HepG2 (cell line): Measurements from ENCODE around the gene JAKMIP3.

Experiments
- CREM ChIP-seq, 2 experiments: sonication (generic) in 1 of 2; formaldehyde crosslinking in 1 of 2; IDR thresholded peaks; 2 replicates each; pipeline versions ENCODE4 v1.4.0 to v1.6.1; 2016 to 2020; ENCODE audit warnings: antibody characterized with exemption in 1 of 2, mild to moderate bottlenecking in 1 of 2, missing genetic modification reagents in 1 of 2
- ESRRA ChIP-seq: sonication (generic); formaldehyde crosslinking; IDR thresholded peaks from 2 replicates; pipeline ENCODE4 v1.5.1; 2020; ENCODE audit warnings: mild to moderate bottlenecking, low read depth, missing genetic modification reagents
- EZH2 ChIP-seq: conservative IDR thresholded peaks from 2 replicates; pipeline ENCODE4 v1.6.1; 2012; ENCODE audit warnings: mild to moderate bottlenecking, low read depth, low read length, moderate library complexity
- FOXA1 ChIP-seq, 2 experiments: fragments of 450-650 bp in 1 of 2; sonication (generic) in 1 of 2; formaldehyde crosslinking in 1 of 2; IDR thresholded peaks; 2 replicates each; pipeline versions ENCODE4 v1.4.0 to v1.6.1; 2016 to 2020; ENCODE audit warnings: missing genetic modification reagents in 1 of 2
- FOXM1 ChIP-seq: sonication (generic); formaldehyde crosslinking; IDR thresholded peaks from 2 replicates; pipeline ENCODE4 v1.5.0; 2020; ENCODE audit warnings: missing genetic modification reagents
- GABPA ChIP-seq, 2 experiments: IDR thresholded peaks; 2 replicates each; pipeline ENCODE4 v1.6.1; 2011 to 2016; ENCODE audit warnings: low read depth in 2 of 2, low read length in 1 of 2, missing biosample characterization in 1 of 2, missing genetic modification characterization in 1 of 2
- KDM1A ChIP-seq: IDR thresholded peaks from 2 replicates; pipeline ENCODE4 v1.6.1; 2016; ENCODE audit warnings: missing compliant biosample characterization
- TCF7L2 ChIP-seq: IDR thresholded peaks from 2 replicates; pipeline ENCODE4 v1.6.1; 2011; ENCODE audit warnings: mild to moderate bottlenecking, low read depth, low read length, moderate library complexity
- ZNF224 ChIP-seq: sonication (generic); formaldehyde crosslinking; IDR thresholded peaks from 2 replicates; pipeline ENCODE4 v1.5.0; 2020; ENCODE audit warnings: mild to moderate bottlenecking, missing genetic modification reagents
- ZNF530 ChIP-seq: sonication (generic); formaldehyde crosslinking; IDR thresholded peaks from 2 replicates; pipeline ENCODE4 v1.5.0; 2020; ENCODE audit warnings: low read depth, mild to moderate bottlenecking, missing genetic modification reagents
- ZNF678 ChIP-seq: sonication (generic); formaldehyde crosslinking; IDR thresholded peaks from 2 replicates; pipeline ENCODE4 v1.4.0; 2020; ENCODE audit warnings: mild to moderate bottlenecking, missing genetic modification reagents
- TF ChIP-seq, protein P1 (sequence below), 2 experiments: sonication (generic) in 1 of 2; formaldehyde crosslinking in 1 of 2; IDR thresholded peaks; 2 replicates each; pipeline versions ENCODE4 v1.5.1 to v1.6.1; 2011 to 2020; ENCODE audit warnings: borderline replicate concordance in 1 of 2, low read depth in 1 of 2, low read length in 1 of 2, mild to moderate bottlenecking in 1 of 2, missing genetic modification reagents in 1 of 2, moderate library complexity in 1 of 2

DNA sequence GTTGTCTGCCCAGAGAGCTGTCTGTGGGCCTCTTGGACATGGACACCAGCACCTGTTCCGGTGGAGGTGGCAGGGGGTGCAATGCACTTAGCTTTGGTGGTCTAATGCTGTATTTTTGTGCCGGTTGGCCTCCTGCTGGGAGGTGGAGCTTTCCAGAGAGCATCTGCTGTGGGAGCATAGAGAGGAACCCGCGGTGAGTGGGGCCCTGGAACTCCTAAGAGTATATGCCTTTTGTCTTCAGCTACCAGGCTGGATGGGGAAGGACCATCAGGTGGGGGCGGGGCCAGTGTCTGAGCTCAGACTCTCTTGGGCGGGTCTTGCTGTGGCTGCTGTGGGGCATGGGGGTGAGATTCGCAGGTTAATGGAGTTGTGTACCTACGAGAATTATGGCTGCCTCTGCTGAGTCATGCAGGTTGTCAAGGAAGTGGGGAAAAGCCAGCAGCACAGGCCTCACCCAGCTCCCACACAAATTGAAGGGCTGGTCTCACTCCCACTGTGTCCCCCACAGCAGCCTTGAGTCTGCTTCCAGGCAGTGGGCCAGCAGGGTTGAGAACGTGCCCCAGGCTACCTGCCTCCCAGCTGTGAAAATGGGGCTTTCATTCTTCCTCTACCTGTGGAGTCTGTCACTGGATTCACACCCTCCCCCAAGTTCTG is 29.0 kb downstream of the JAKMIP3 start:
- no peak for TF ChIP-seq FOXM1 (CRISPR knock-in tag)
- TF ChIP-seq EZH2: no peak
- TF ChIP-seq FOXA1 (IDR thresholded peaks at IDR 0.05): no peak
- no peak for TF ChIP-seq FOXA1 (CRISPR knock-in tag; IDR thresholded peaks at IDR 0.05)
- TF ChIP-seq ZNF224: no peak
- TF ChIP-seq TCF7L2: no peak
- TF ChIP-seq ZNF530 (CRISPR knock-in tag): no peak
- TF ChIP-seq GABPA (IDR thresholded peaks at IDR 0.05; ENCODE audit: low read depth, low read length): no peak
- no peak for TF ChIP-seq GABPA (CRISPR knock-in tag; IDR thresholded peaks at IDR 0.05; ENCODE audit: low read depth)
- TF ChIP-seq ZNF678 (CRISPR knock-in tag): no peak
- no peak for TF ChIP-seq ESRRA (CRISPR knock-in tag)
- TF ChIP-seq CREM (IDR thresholded peaks at IDR 0.05): no peak
- no peak for TF ChIP-seq CREM (CRISPR knock-in tag; IDR thresholded peaks at IDR 0.05)
- TF ChIP-seq KDM1A (CRISPR knock-in tag): no peak
- TF ChIP-seq, protein P1, sequence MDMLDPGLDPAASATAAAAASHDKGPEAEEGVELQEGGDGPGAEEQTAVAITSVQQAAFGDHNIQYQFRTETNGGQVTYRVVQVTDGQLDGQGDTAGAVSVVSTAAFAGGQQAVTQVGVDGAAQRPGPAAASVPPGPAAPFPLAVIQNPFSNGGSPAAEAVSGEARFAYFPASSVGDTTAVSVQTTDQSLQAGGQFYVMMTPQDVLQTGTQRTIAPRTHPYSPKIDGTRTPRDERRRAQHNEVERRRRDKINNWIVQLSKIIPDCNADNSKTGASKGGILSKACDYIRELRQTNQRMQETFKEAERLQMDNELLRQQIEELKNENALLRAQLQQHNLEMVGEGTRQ (IDR thresholded peaks at IDR 0.05; ENCODE audit: low read depth, low read length): no peak
- TF ChIP-seq, protein P1 (CRISPR knock-in tag; IDR thresholded peaks at IDR 0.05; ENCODE audit: borderline replicate concordance): no peak
